Thyroid gland (tissue), 4 donors: Measurements from ENCODE around the gene ATP6V1G1. TPM values are rescaled to one million over a fixed set of nuclear protein-coding genes. Genes with fewer than 3 reads are reported as not detected.

Source experiments
- DNase-seq, 2 donors: peaks; one replicate each; pipeline ENCODE4 v3.0.0-alpha.2; 2019
- H3K27ac ChIP-seq, 3 donors: fragments of 200-600 bp; sonication (generic); 1 replicate in 2 of 3; 2 replicates in 1 of 3; pipeline ENCODE4 v1.5.1; 2016 to 2019; ENCODE audit warnings: mild to moderate bottlenecking in 1 of 3, moderate library complexity in 1 of 3
- H3K27me3 ChIP-seq: fragments of 200-600 bp; sonication (generic); one replicate; pipeline ENCODE4 v1.5.1; 2019
- H3K36me3 ChIP-seq, 2 donors: fragments of 200-600 bp; sonication (generic); one replicate each; pipeline ENCODE4 v1.5.1; 2016 to 2019
- H3K4me1 ChIP-seq, 2 donors: fragments of 200-600 bp; sonication (generic); one replicate each; pipeline ENCODE4 v1.5.1; 2017 to 2019
- H3K4me3 ChIP-seq, 3 donors: fragments of 200-600 bp; sonication (generic); replicated peaks in 1 of 3; 1 replicate in 2 of 3; 2 replicates in 1 of 3; pipeline ENCODE4 v1.5.1; 2016; ENCODE audit warnings: mild to moderate bottlenecking in 1 of 3
- H3K9me3 ChIP-seq: fragments of 200-600 bp; sonication (generic); one replicate; pipeline ENCODE4 v1.5.1; 2017
- POLR2A ChIP-seq, 2 donors: fragments of 450-650 bp; IDR thresholded peaks; one replicate each; pipeline ENCODE4 v1.6.1; 2017; ENCODE audit warnings: antibody characterized with exemption in 2 of 2, mild to moderate bottlenecking in 2 of 2, moderate library complexity in 1 of 2
- WGBS, 2 donors: methylation state at CpG; one replicate each; pipeline ENCODE4 v1.1.5; 2017; 5-methylcytosine and 5-hydroxymethylcytosine counted together
- intact Hi-C: fragments of 100-400 bp; cut with DNase I; formaldehyde crosslinking; loops from one replicate; pipeline ENCODE4 v1.15.1; 2023
- total RNA-seq, 4 donors: library from RNA; depleted of rRNA; stranded (reverse); fragments of >200 nt; gene quantifications; one replicate each; pipeline ENCODE4 v1.2.3, GENCODE V29; 2016
- TF ChIP-seq, protein P1 (sequence below), 6 experiments: fragments of 200-600 bp in 3 of 6; fragments of 450-650 bp in 3 of 6; sonication (generic) in 3 of 6; IDR thresholded peaks; one replicate each; pipeline ENCODE4 v1.5.1; 2016 to 2019; ENCODE audit warnings: antibody characterized with exemption in 6 of 6, mild to moderate bottlenecking in 2 of 6, inconsistent platforms in 1 of 6, moderate library complexity in 1 of 6

ATP6V1G1 gene
- total RNA-seq, 4 donors from 2014 or later = 193 to 223 (median 200) TPM

DNA sequence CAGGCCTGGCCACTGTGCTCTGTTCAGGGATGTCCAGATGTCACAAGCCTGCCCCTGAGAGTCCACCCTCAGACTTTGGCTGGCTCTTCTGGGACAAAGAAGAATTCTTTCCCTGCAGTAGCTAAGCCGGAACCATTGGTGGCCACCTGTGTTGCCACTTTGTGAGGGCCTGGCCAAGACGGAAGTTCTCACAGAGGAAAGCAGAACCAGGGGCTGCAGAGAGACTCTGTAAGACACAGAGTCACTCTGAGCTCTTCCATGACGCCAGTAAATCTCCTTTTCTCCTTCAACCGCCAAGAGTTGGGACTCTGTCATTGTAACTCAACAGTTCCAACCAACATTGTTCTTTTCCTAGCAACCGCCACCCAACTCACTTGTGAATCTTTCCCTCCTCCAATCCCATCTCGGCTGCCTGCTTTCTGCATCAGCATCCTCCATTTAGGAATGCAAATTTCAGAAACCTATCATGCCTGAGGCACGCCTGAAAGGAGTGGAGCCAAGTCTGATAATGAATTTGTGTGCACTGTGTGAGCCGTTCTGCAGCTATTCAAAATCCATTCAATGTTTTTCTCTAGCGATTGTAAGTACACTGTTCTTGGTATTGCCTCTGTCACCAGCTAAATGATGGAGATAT is 37.8 kb upstream of the ATP6V1G1 start:
- H3K36me3 ChIP-seq = no peaks in the 10 kb centered on the region
- TF ChIP-seq, protein P1, sequence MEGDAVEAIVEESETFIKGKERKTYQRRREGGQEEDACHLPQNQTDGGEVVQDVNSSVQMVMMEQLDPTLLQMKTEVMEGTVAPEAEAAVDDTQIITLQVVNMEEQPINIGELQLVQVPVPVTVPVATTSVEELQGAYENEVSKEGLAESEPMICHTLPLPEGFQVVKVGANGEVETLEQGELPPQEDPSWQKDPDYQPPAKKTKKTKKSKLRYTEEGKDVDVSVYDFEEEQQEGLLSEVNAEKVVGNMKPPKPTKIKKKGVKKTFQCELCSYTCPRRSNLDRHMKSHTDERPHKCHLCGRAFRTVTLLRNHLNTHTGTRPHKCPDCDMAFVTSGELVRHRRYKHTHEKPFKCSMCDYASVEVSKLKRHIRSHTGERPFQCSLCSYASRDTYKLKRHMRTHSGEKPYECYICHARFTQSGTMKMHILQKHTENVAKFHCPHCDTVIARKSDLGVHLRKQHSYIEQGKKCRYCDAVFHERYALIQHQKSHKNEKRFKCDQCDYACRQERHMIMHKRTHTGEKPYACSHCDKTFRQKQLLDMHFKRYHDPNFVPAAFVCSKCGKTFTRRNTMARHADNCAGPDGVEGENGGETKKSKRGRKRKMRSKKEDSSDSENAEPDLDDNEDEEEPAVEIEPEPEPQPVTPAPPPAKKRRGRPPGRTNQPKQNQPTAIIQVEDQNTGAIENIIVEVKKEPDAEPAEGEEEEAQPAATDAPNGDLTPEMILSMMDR (IDR thresholded peaks at IDR 0.05) = no peak
- no peak for TF ChIP-seq POLR2A (IDR thresholded peaks at IDR 0.05)
- DNase-seq = no peak
- no peaks in the 10 kb centered on the region for H3K27me3 ChIP-seq
- H3K4me1 ChIP-seq = no peaks in the 10 kb centered on the region
- no peak overlapping the region for H3K27ac ChIP-seq
- no peaks in the 10 kb centered on the region for H3K9me3 ChIP-seq
- no peak overlapping the region for H3K4me3 ChIP-seq
- intact Hi-C loops = no loop called here
- WGBS, 2 donors = 72% methylated on average over 9 of the region's 9 CpGs

DNA sequence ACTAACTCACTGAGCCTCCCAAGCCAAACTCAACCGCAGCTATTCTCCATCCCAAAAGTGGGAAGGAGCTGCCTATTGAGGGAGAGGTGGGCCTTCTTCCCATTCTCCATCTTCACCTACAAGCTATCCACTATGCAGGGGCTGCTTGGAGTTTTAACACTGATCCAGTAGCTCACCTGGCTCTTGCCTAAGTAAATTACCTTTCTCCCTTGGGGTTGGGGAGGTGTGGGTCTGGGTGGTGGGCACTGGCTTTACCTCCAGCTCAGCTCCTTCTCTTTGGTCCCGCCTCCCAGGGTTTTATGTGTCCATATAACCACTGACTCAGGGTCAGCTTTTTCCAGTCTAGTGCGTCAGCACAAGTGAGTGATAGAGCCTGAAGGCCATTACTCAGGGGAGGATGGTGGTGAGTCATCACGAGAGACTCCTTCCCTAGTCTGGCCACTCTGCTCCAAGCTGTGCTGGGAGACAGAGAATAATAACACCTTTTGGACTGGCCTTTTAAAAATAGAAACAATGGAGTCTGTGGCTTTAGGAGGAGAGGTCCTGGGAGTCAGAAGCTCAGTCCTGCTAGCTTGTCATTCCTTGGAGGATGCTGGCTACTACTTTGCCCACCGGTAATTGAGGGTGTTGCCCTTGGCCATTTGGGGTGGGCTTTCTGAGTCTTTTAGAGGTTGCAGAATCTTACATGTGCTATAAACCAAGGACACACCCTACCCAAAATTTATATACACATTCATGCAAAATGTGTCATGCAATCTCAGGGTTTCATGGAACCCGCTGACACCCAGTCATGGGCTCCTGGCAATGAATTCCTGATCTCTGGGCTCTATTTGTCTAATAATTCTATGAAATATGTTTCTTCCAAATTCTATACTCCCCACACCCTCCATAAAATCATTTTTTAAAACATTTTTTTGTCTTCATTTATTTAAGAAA is 35.6 kb upstream of the ATP6V1G1 start:
- Histone ChIP-seq H3K27me3 (no peaks in the 10 kb centered on the region), H3K27ac (no peak overlapping the region), H3K36me3 (no peaks in the 10 kb centered on the region), H3K4me1 (no peaks in the 10 kb centered on the region), H3K4me3 (no peak overlapping the region), H3K9me3 (no peaks in the 10 kb centered on the region)
- 78% methylated on average over 6 of the region's 6 CpGs for WGBS, 2 donors
- no peak for TF ChIP-seq POLR2A (IDR thresholded peaks at IDR 0.05)
- TF ChIP-seq, protein P1 (IDR thresholded peaks at IDR 0.05) = no peak
- DNase-seq = peak; percentile 11 to 13
- intact Hi-C loops = no loop called here

DNA sequence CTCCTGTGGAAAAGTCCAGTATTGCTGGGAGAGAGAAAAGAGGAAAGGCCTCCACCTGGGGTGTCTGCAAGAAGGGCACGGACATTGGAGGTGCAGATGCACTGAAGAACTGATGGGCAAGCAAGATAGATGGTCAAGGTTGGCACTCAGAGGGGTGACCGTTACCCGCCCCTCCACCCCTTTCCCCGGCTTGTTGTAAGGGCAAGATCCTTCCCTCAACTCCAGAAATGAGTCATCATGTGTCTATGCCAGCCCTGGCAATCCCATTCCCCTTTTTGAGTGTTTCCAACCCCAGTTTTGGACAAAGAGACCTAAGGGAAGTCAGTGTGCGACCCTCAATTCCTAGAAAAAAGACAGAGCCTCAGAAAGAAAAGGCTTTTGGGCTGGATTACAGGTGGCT is 34.9 kb upstream of the ATP6V1G1 start:
- 89 to 95% methylated on average over 5 of the region's 5 CpGs for WGBS, 2 donors
- no peak for TF ChIP-seq POLR2A (IDR thresholded peaks at IDR 0.05)
- TF ChIP-seq, protein P1 (IDR thresholded peaks at IDR 0.05) = no peak
- intact Hi-C loops = no loop called here
- Histone ChIP-seq H3K27me3 (no peaks in the 10 kb centered on the region), H3K4me3 (no peak overlapping the region), H3K9me3 (no peaks in the 10 kb centered on the region), H3K4me1 (no peaks in the 10 kb centered on the region), H3K36me3 (no peaks in the 10 kb centered on the region), H3K27ac (no peak overlapping the region)
- DNase-seq = no peak

DNA sequence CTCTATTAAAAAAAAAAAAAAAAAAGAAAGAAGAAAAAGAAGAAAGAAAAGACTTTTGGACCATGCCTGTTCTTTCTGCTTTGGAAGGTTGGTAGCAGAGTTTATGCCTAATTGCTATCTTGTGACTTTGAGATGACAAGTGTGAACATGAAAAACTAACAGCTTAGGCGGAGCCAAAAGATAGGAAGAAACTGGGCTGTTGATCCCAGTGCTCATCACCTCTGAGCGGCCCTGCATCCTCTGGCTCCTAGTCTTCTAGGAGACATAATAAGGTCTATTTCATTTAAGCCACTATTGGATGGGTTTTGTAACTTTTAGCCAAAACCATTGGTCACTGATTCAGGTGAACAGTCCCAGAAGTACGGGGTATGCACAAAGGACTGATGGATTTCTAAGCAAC is 34.4 kb upstream of the ATP6V1G1 start:
- Histone ChIP-seq H3K27ac (no peak overlapping the region), H3K4me1 (peaks cover 0 to 4% of the 10 kb centered on the region in 2 donors), H3K4me3 (no peak overlapping the region), H3K36me3 (no peaks in the 10 kb centered on the region), H3K27me3 (no peaks in the 10 kb centered on the region), H3K9me3 (no peaks in the 10 kb centered on the region)
- DNase-seq = no peak
- 94% methylated on average over 3 of the region's 3 CpGs for WGBS, 2 donors
- no peak for TF ChIP-seq POLR2A (IDR thresholded peaks at IDR 0.05)
- TF ChIP-seq, protein P1 (IDR thresholded peaks at IDR 0.05) = no peak
- intact Hi-C loops = no loop called here

DNA sequence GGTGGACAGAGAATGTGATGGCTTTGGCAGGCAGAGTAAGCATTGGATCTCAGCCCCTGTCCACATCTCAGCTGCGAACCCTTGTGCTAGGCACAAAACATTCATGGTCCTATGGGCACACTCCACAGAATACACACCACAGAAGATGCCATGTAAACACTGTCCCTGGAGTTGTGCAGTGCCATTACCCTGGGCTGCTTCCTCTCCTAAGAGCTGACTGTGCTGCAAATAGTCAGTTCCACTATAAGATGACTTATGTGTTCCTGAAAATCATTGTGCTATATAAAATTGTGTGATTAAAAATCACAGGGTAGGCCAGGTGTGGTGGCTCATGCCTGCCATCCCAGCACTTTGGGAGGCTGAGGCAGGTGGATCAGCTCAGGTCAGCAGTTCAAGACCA is 31.9 kb upstream of the ATP6V1G1 start:
- intact Hi-C loops = no loop called here
- Histone ChIP-seq H3K27me3 (no peaks in the 10 kb centered on the region), H3K4me1 (peaks cover 0 to 6% of the 10 kb centered on the region in 2 donors), H3K9me3 (no peaks in the 10 kb centered on the region), H3K36me3 (no peaks in the 10 kb centered on the region), H3K4me3 (no peak overlapping the region), H3K27ac (no peak overlapping the region)
- TF ChIP-seq POLR2A (IDR thresholded peaks at IDR 0.05) = no peak
- TF ChIP-seq, protein P1 (IDR thresholded peaks at IDR 0.05) = no peak
- no peak for DNase-seq
- WGBS, 2 donors = 77 to 100% methylated on average over 1 of the region's 1 CpG
